Coronary artery (tissue), 2 donors: ENCODE data around the gene UGT1A10.

Source experiments
- DNase-seq: peaks from one replicate; pipeline ENCODE4 v3.0.0-alpha.2; 2017; ENCODE audit warnings: low spot score
- H3K27ac ChIP-seq, 2 donors: fragments of 200-600 bp; sonication (generic); one replicate each; pipeline ENCODE4 v1.5.1; 2016 to 2019
- H3K4me3 ChIP-seq: fragments of 200-600 bp; sonication (generic); 2 replicates; pipeline ENCODE4 v1.5.1; 2016; ENCODE audit warnings: mild to moderate bottlenecking, moderate library complexity
- CTCF ChIP-seq: fragments of 200-600 bp; sonication (generic); IDR thresholded peaks from one replicate; pipeline ENCODE4 v1.5.1; 2019; ENCODE audit warnings: antibody characterized with exemption

The UGT1A10 gene

GRCh38 chr2:233807215-233807865 is 171.1 kb downstream of the UGT1A10 start:
- Histone ChIP-seq H3K27ac (no peak overlapping the region), H3K4me3 (no peak overlapping the region)
- TF ChIP-seq CTCF: no peak
- DNase-seq: peak; percentile 50

- no peak overlapping the region for H3K27ac ChIP-seq
- no peak overlapping the region for H3K4me3 ChIP-seq
- TF ChIP-seq CTCF: no peak
- peak; percentile 58 for DNase-seq
Observed at GRCh38 chr2:233807966-233808935, 172.0 kb downstream of the UGT1A10 start.

- TF ChIP-seq CTCF: no peak
- Histone ChIP-seq H3K4me3 (no peak overlapping the region), H3K27ac (no peak overlapping the region)
- no peak for DNase-seq
Observed at GRCh38 chr2:233810385-233810784, 174.1 kb downstream of the UGT1A10 start.

- DNase-seq: no peak
- Histone ChIP-seq H3K4me3 (no peak overlapping the region), H3K27ac (no peak overlapping the region)
- TF ChIP-seq CTCF: no peak
Observed at GRCh38 chr2:233811087-233811486, 174.8 kb downstream of the UGT1A10 start.

- H3K27ac ChIP-seq: no peak overlapping the region
- no peak overlapping the region for H3K4me3 ChIP-seq
- no peak for TF ChIP-seq CTCF
- DNase-seq: peak; percentile 41
Observed at GRCh38 chr2:233811732-233812131, 175.5 kb downstream of the UGT1A10 start.

GRCh38 chr2:233813236-233814055 is 177.2 kb downstream of the UGT1A10 start:
- H3K4me3 ChIP-seq: no peak overlapping the region
- H3K27ac ChIP-seq: no peak overlapping the region
- TF ChIP-seq CTCF: no peak
- DNase-seq: peak; percentile 43
